Endothelial cell of coronary artery (primary cell): ENCODE measurements around the gene INPP5A. TPM values are rescaled to one million over a fixed set of nuclear protein-coding genes. Genes with fewer than 3 reads are reported as not detected.

Experiments used
- total RNA-seq: library from RNA; depleted of rRNA; stranded (reverse); fragments of >200 nt; gene quantifications from 2 replicates; pipeline ENCODE4 v1.2.3, GENCODE V29; 2014

INPP5A gene
- 22.4 and 27.1 TPM in 2 replicates for total RNA-seq

GRCh38 chr10:132537684-132538001 lies at the start of gene INPP5A:
INPP5A (plus strand) TSS chr10:132537787; CDS start chr10:132538097, 310 bp downstream.

GRCh38 chr10:132785723-132786475 lies 248.3 kb downstream of the INPP5A start, which contains the start of gene NKX6-2:
NKX6-2 (minus strand) TSS chr10:132786147; CDS start chr10:132785948, 199 bp downstream.

Other genes starting within 250 kb of the INPP5A start
- gene STK32C, start 229.8 kb upstream of the INPP5A start, total RNA-seq = 8.5 and 9.1 TPM in 2 replicates
- gene LRRC27, start 205.6 kb upstream of the INPP5A start, total RNA-seq = 9.4 and 10.8 TPM in 2 replicates
- gene PWWP2B, start 140.6 kb upstream of the INPP5A start, total RNA-seq = 9.6 and 10.5 TPM in 2 replicates
- under 0.01 TPM in 1 of 2 replicates, not detected in the other for gene NKX6-2, start 248.4 kb downstream of the INPP5A start, total RNA-seq